HEK293 (cell line): ENCODE data around the gene CD109.

ENCODE experiments used
- CTCF ChIP-seq: fragments of 450-650 bp; formaldehyde crosslinking; IDR thresholded peaks from 2 replicates; pipeline ENCODE4 v1.5.1; 2016; ENCODE audit warnings: missing biosample characterization, missing genetic modification characterization
- HOXD13 ChIP-seq: sonication (generic); formaldehyde crosslinking; IDR thresholded peaks from 2 replicates; pipeline ENCODE4 v1.8.0; 2022; ENCODE audit warnings: missing genetic modification reagents, borderline replicate concordance
- PATZ1 ChIP-seq: fragments of 450-650 bp; formaldehyde crosslinking; IDR thresholded peaks from 2 replicates; pipeline ENCODE4 v1.5.1; 2016; ENCODE audit warnings: missing biosample characterization, missing genetic modification characterization
- PRDM2 ChIP-seq: fragments of 450-650 bp; formaldehyde crosslinking; IDR thresholded peaks from 2 replicates; pipeline ENCODE4 v1.5.1; 2016; ENCODE audit warnings: missing biosample characterization, missing genetic modification characterization, borderline replicate concordance
- REST ChIP-seq: fragments of 450-650 bp; formaldehyde crosslinking; IDR thresholded peaks from 2 replicates; pipeline ENCODE4 v1.5.1; 2016; ENCODE audit warnings: missing biosample characterization, missing genetic modification characterization
- SCRT1 ChIP-seq: fragments of 450-650 bp; formaldehyde crosslinking; IDR thresholded peaks from 2 replicates; pipeline ENCODE4 v1.5.1; 2016; ENCODE audit warnings: missing biosample characterization, missing genetic modification characterization, borderline replicate concordance
- SETDB1 ChIP-seq: IDR thresholded peaks from one replicate; pipeline ENCODE4 v1.6.1; 2017; ENCODE audit warnings: mild to moderate bottlenecking, low read length, moderate library complexity, mixed read lengths; ENCODE audit not compliant: insufficient read length
- ZNF2 ChIP-seq: fragments of 450-650 bp; formaldehyde crosslinking; IDR thresholded peaks from 2 replicates; pipeline ENCODE4 v1.5.1; 2016; ENCODE audit warnings: missing biosample characterization, missing genetic modification characterization
- ZNF24 ChIP-seq: fragments of 450-650 bp; formaldehyde crosslinking; IDR thresholded peaks from 2 replicates; pipeline ENCODE4 v1.5.1; 2016; ENCODE audit warnings: missing biosample characterization, missing genetic modification characterization
- ZNF530 ChIP-seq: fragments of 450-650 bp; formaldehyde crosslinking; IDR thresholded peaks from 2 replicates; pipeline ENCODE4 v1.5.1; 2016; ENCODE audit warnings: low read depth, missing biosample characterization, missing genetic modification characterization
- ZNF707 ChIP-seq: fragments of 450-650 bp; formaldehyde crosslinking; IDR thresholded peaks from 2 replicates; pipeline ENCODE4 v1.5.1; 2016; ENCODE audit warnings: missing biosample characterization, missing genetic modification characterization
- ZSCAN4 ChIP-seq: fragments of 450-650 bp; formaldehyde crosslinking; IDR thresholded peaks from 2 replicates; pipeline ENCODE4 v1.5.1; 2017; ENCODE audit warnings: missing biosample characterization, missing genetic modification characterization
- TF ChIP-seq, protein P1 (sequence below): fragments of 450-650 bp; formaldehyde crosslinking; IDR thresholded peaks from 2 replicates; pipeline ENCODE4 v1.5.0; 2017; ENCODE audit warnings: missing biosample characterization, missing genetic modification characterization, borderline replicate concordance

- no peak for TF ChIP-seq CTCF (tag by site-specific recombination)
- TF ChIP-seq SCRT1: no peak
- TF ChIP-seq ZNF2 (tag by site-specific recombination): no peak
- TF ChIP-seq PATZ1 (tag by site-specific recombination): no peak
- TF ChIP-seq ZSCAN4 (tag by site-specific recombination): no peak
- no peak for TF ChIP-seq SETDB1
- no peak for TF ChIP-seq REST
- no peak for TF ChIP-seq PRDM2 (tag by site-specific recombination)
- no peak for TF ChIP-seq ZNF530
- TF ChIP-seq, protein P1, sequence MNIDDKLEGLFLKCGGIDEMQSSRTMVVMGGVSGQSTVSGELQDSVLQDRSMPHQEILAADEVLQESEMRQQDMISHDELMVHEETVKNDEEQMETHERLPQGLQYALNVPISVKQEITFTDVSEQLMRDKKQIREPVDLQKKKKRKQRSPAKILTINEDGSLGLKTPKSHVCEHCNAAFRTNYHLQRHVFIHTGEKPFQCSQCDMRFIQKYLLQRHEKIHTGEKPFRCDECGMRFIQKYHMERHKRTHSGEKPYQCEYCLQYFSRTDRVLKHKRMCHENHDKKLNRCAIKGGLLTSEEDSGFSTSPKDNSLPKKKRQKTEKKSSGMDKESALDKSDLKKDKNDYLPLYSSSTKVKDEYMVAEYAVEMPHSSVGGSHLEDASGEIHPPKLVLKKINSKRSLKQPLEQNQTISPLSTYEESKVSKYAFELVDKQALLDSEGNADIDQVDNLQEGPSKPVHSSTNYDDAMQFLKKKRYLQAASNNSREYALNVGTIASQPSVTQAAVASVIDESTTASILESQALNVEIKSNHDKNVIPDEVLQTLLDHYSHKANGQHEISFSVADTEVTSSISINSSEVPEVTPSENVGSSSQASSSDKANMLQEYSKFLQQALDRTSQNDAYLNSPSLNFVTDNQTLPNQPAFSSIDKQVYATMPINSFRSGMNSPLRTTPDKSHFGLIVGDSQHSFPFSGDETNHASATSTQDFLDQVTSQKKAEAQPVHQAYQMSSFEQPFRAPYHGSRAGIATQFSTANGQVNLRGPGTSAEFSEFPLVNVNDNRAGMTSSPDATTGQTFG (tag by site-specific recombination): no peak
- no peak for TF ChIP-seq ZNF24 (tag by site-specific recombination)
- TF ChIP-seq HOXD13 (CRISPR knock-in tag): no peak
- TF ChIP-seq ZNF707 (tag by site-specific recombination): no peak
Observed at GRCh38 chr6:73696966-73697655, 1.1 kb downstream of the CD109 start.
